HG03575 (cell line): ENCODE data around the gene DAB2IP.

Experiments used
- ATAC-seq: cut with Tn5 transposase; IDR thresholded peaks from one replicate; pipeline ENCODE4 v1.9.1; 2021; ENCODE audit not compliant: unreplicated experiment, insufficient number of reproducible peaks, low FRiP score; ENCODE audit errors: extremely low read depth

Gene DAB2IP

DNA sequence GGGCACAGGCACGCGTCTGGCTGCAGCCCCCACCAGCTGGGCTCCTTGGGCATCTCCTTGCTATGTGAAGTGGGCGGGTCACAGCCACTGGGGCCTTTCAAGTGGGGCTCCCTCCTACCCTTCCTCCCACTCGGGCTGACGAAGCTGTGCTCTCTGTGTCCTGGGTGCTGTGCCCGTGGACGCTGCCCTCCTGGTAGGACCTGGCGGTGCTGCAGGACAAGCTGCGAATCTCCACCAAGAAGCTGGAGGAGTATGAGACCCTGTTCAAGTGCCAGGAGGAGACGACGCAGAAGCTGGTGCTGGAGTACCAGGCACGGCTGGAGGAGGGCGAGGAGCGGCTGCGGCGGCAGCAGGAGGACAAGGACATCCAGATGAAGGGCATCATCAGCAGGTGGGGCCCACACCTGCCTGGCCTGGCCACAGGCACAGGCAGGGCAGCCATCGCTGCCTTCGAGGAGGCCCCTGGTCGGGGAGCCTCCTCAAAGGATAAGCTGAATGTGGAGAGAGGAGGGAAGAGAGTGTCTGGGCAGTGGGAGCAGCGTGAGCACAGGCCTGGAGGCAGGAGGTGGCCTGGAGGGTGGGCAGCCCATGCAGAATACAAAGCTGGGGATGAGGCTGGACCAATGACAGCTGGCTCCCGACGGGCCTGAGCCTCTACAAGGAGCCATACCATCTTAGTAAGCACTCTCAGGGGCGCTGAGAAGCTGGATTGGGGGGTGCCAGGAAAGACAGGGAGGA is 124.7 kb downstream of the DAB2IP start:
- no peak for ATAC-seq

DNA sequence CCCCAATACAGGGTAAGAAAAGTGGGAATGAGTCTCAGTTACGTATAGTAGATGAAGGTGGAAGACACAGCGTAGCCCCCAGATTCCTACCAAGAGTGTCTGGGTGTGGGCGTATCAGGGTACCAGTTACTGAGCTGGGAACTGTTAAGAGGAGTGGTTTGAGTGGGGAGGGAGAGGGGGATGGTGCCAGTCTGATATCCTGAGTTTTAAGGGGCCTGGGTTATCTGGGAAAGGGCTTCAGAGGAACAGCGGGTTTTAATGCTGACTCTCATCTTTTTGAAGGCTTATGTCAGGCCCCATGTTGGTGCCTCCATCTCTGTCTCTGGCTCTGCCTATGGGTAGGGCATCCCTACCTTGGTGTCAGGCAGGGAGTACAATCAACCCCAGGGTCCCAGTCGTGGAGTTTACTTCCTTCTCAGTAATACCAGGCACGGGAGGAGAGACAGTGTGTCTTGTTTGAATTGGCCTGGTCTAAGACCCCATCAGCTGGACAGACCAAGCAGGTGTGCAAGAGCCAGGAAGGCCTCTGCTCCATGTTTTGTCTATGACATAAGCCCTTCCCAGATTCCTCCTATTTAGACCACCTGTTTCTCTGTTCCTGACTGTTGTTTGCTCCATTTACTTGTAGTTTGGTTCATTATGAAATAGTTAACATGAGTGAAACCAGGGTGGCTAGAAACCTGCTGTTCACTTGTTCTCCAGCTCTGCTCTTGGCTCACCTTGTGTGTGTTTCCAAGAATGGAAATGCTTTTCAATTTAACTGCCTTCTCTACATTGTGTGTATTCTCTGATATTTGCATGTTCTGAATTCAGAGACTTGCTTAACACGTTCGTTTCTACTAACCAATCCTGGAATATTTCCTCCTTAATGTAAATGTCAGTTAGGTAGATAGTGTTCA is 125.6 kb downstream of the DAB2IP start:
- no peak for ATAC-seq

DNA sequence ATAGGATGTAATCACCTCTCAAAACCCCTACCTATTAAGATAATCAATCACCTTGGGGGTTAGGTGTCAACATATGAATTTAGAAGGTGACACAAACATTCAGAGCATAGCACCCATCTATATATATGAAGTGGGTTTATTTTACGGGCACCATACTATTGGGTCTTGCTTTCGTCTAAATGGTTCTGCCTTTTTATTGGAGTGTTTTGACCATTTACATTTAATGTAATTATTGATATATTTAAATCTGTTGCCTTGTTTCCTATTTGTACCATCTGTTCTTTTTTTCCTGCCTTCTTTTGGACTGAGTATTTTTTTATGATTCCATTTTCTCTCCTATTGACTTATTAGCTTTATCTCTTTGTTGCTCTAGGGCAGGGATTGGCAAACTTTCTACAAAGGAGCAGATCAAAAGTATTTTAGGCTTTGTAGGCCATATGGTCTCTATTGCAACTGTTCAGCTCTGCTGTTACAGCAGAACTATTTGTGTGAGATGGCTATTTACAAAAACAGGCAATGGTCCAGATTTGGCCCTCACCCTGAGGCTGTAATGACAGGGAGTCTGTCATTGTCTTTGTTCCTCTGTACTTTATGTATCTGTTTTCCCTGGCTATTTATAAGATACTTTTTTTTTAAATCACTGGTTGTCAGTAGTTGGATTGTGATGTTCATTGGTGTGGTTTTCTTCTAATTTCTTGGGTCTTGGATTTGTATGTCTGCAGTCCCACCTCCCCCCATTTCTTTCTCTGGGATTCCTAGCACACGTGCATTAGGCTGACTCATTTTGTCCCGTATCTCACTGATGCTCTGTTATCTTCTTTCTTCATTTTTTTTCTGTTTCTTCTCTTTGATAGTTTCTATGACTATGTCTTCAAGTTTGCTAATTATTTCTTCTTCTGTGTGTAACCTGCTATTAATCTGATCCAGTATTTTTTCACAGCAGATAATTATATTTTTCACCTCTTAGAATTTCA is 127.1 kb downstream of the DAB2IP start:
- no peak for ATAC-seq

DNA sequence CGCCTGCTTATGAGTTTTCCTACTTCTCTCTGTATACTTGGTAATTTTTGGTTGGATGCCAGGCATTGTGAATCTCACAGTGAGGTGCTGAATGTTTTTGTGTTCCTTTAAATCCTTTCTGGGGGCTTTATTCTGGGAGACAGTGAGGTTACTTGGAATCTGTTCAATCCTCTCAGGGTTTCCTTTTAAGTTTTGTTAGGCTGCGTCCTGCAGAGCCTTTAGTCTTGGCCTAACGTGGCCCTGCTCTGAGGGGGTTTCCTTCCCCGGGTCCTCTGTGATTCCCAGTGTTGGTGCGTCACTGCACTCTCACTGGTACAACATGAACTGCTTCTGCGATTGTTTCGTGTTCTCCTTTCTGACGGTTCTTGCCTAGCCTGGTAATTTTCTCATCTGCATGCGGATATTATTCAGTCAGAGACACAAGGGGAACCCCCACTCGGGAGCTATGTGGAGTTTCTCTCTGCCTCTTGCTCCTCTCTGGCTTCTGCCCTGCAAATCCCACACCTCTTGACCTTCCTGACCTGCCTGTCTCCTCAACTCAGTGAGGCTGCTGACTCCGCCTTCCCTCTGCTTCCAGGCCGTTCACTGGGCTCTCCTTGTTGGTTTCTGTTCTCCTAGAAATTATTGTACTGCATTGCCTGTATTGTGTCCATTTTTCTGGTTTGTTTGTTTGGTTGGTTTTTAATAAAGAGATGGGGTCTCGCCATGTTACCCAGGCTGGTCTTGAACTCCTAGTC is 128.1 kb downstream of the DAB2IP start:
- ATAC-seq, result no peak

DNA sequence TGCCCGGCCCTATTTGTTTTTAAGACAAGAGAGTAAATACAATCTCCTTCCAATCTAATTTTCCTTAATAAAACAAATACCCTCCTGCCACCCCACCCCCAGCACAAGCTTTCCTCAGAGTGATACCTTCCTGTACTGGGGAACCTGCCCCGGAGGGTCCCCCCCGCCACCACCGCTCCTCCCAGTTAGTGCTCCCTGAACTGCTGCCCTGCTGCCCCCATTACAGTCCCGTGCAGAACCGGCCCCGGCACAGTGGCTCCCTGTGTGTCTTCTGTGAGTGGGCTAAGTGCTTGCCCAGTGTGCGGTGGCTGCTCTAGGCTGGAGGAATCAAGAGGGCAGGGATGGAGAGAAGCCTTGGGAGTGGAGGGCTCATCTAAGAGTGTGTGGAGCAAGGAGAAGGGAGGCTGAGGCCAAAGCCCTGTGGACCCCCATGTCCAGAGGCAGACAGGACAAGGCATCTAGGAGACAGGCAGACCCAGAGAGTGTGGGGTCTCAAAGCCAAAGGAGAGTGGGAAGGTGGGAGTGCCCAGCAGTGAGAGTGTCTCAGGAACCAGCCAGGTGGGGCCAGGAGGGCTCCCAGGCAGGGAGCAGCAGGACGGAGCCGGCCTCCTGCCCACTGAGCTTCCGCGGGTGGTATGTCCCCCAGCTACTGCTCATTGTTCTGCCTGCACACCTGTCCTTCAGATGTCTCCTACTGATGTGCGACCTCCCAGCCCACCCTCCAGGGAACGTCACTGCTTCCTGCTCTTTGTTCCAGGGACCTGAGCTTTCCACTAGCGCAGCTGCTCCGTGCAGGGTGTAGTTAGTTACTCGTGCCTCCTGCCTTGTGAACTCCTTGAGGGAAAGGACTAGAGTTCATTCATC is 129.0 kb downstream of the DAB2IP start:
- ATAC-seq, result no peak

DNA sequence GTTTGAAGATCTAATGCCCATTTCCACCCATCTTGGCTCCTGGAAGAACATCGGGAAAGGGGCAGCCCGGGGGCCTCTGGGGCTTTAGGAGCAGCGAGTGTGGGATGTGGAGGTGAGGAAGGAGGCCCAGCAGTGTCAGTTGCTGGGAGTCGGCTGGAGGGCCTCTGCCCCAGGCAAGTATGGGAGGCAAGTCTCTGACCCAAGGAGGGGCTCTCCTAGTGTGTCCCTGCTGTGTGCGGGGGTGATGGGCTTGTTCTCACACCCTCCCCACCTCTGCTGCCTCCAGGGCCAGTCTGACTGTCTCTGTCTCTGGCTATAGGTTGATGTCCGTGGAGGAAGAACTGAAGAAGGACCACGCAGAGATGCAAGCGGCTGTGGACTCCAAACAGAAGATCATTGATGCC is 129.7 kb downstream of the DAB2IP start:
- ATAC-seq, result no peak

DNA sequence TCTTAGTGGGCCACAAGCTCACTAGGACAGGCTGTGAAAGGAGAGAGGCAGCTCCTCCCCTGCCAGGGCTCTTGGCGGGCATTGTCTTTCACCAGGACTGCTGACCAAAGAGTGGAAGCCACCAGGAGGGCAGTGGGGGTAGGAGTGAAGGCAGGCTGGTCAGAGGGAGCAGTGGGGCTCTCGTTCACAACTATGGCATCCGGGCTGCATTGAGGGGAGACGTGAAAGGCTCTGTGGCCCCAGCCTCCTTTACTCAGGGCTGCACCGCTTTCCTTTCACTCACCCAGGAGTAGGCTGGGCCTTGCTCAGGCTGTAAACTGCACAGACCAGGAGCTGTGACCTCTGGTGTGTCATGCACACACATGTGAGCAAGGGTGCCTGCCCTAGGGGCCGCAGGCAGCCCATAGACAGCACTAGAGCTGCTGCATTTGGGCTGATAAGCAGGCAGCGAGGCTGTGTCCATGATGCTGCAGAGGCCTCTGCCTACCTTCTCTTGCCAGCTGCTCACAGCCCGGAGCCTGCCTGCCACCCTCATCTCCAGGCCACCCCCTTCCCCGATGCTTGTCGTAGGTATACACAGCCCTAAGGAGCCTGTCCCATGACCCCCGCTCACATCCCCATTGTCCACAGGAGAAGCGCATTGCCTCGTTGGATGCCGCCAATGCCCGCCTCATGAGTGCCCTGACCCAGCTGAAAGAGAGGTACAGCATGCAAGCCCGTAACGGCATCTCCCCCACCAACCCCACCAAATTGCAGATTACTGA is 130.4 kb downstream of the DAB2IP start:
- ATAC-seq, result no peak

DNA sequence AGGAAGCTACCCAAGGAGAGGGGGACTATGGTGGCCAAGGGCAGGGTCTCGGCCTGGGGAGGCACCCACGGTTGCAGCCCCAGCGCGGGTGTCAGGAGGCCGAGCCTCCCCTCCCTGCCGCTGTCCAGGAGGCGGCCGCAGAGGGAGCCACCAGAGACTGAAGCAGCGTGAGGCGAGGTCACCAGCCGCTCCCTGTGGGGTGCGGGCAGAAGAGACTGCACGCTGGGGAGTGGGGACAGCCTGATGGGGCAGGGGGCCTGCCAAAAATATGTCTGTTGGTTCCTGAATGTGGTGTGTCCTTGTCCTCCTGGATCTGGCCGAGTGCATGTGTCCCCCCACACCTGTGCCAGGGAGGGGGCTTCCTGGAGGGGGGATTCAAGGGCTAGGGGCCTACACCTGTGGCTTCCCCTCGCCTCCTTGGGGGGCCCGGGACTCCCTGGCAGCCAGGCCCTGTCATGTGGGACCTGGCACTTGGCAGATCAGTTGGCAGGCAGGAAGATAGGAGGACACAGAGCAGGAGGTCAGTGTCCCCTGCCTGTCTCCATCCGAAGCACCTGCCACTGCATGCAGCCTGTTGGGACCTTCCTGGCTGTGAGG is 131.2 kb downstream of the DAB2IP start:
- no peak for ATAC-seq

DNA sequence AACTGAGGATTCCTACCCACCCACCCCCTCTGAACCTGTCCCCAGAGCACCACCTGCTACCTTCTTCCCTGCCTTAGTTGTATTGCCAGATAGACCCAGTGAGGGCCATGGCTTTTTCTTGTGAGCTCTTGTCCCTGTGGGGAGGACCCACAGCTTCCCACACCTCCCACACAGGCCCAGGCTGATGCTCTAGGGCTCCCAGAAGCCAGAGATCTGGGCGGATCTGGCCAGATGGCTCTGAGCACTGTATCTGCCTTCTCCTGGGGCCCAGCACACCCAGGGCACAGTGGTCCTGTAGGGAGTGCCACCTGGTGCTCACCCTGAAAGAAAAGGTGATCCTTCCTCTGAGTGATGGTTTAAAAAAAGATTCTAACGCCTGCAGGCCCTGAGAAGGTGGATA is 131.7 kb downstream of the DAB2IP start:
- no peak for ATAC-seq

DNA sequence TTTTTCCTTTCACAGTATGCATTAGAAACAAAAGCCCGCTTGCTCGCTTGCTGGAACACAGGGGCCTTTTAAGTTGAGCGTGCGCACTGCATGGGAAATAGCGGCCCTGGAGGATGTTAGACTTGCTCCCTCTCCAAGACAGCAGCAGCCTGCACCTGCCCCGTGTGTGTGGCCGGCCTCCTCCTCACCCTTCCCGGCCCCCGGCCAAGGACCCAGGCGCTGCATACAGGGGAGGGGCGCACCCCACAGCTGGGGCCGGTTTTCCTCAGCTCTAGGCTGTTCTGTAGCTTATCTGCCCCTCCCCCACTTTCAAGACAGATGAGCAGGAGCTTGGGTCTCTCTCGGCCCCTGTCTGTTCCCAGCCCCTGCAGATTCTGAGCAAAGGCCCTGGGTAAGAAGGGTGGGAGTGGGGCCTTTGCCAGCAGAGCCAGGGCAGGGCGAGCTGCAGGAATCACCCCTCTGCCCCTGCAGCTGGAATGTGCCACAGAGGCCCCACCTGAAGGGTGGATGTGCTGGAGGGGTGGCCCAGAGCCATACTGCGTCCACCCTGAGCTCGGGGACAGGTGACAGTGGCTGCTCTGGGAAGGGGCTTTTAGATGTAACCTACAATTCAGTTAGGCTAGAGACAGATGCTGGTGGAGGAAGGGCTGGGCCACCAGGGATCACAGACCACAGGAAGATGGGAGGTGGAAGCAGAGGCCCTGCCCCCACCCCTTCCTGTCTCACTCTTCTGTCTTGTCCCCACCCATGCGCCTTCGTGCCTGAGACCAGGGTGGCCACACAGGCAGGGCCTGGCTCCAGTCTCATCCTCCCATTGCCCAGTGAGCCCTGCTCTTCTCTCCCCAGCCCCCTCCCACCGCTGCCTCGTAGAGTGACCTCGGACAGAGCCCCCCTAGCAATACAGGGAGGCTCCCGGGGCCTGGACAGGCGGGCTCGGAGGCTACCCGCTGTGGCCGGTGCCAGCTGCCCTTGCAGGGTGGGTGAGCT is 132.4 kb downstream of the DAB2IP start:
- no peak for ATAC-seq

DNA sequence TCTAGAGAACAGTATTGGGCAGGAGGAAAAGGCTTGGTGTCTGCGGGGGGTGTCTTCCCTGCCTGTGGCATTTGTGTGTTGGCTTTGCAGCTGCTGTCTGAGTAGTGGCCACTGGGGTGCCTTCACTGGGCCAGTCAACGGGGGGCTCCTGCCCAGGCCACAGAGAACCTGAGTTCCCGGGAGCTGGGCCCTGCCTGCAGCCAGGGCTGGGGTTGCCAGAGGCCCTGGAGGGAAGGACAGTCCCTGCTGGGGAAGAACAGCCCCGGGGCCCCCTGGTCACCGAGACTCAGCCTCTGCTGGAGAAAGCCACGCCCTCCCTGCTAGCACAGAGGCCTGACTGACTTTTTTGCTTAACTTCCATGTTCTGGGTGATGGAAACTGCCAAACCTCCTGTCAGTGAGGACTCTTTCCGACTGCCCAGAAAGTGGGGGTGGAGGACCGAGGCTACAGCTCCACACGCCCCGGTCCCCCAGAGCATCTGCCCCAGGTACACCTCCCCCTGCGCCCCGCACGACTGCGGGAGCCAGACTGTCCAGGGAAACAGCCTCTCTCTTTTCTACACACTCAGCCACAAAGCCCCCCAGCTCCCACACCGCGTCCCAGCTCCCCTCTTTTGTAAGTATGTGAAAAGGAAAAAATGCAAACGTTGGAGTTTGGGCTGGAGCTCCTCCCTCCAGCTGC is 133.4 kb downstream of the DAB2IP start:
- no peak for ATAC-seq

DNA sequence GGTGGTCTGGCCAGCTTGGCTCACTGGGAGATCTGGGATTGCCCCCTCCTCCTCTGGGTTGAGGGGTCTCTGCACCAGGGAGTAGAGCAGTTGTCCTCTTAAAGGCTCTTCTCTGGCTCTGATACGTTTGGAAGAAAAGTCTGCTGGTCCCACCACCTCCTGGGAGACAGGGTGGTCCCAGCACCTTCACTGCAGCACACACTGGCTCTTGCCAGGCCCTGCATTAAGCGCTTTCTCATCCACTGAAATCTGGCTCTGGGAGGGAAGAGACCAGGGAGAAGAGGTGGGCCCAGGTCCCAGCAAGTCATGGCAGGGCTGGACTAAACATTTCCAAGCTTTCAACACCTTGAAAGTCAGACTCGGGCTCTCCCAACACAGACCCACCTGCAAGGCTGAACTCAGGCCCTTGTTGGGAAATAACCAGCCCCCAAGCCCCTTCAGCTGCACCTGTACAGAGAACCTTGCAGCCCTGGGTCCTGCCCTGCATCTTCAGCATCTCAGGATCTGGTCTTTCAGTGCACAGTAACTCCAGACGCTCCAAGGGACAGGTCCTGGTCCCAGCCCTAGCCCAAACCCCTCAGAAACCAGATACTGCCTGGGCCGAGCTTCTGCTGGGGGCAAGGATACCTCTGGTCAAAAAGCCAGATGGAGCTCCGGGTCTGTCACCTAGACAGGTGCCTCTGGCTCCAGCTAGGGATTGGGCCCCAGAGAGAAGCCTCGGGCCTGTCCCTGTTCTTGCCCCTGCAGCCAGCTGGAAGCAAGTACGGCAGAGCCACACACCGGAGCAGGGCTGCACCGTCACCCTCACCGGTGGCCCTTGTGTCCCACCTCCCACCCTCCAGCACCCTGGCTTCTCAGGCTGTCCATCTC is 134.5 kb downstream of the DAB2IP start:
- ATAC-seq, result no peak

DNA sequence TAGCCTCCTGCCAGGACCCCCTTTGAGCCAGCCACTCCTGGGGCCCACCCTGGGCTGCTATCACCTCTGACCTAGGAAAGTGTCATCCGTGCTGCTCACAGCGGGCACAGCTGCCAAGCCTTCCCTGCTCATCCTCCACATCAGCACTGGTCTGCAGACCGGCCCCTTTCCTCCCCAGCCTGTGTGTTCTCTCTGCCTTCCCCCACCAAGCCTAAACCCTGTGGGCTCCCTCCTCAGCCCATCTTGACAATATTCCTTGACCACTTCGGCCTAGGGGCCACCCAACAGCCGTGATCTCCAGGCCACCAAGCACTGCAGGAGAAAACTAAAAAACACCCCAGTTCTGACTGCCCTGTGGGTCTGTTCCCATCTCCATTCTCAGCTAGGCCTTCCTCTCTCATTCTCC is 135.1 kb downstream of the DAB2IP start:
- no peak for ATAC-seq

DNA sequence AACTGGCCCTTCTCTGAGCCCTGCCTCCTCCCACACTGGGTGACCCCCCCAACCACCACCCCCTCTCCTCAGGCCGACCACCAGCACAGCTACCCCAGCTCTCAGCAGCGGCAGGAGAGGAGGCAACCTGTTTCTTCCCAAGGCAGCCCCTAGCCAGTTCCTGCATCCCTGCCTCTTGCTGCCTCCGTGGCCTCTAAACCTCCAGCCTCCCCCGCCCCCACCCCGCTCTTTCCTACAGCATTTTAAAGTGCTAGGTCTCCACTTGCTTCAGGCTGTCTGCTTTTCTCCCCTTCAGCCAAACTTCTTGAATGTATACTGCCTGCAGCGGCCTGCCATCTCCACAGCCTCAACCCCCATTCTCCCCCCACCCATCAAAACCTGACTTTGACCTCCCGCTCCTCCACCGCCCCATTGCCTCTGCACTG is 135.6 kb downstream of the DAB2IP start:
- no peak for ATAC-seq
